Fibroblast of lung (primary cell): ENCODE measurements around the gene EIF4G1.

Source experiments
- EZH2 ChIP-seq: IDR thresholded peaks from 2 replicates; pipeline ENCODE4 v1.5.1; 2012; ENCODE audit warnings: low read length, control low read depth, mild to moderate bottlenecking; ENCODE audit errors: missing control alignments
- TF ChIP-seq, protein P1 (sequence below), 2 donors: IDR thresholded peaks in 1 of 2; conservative IDR thresholded peaks in 1 of 2; 1 replicate in 1 of 2; 2 replicates in 1 of 2; pipeline ENCODE4 v1.5.1; 2011 to 2012; ENCODE audit warnings: low read length in 2 of 2, control low read depth in 1 of 2, inconsistent platforms in 1 of 2, low read depth in 1 of 2, mild to moderate bottlenecking in 1 of 2

DNA sequence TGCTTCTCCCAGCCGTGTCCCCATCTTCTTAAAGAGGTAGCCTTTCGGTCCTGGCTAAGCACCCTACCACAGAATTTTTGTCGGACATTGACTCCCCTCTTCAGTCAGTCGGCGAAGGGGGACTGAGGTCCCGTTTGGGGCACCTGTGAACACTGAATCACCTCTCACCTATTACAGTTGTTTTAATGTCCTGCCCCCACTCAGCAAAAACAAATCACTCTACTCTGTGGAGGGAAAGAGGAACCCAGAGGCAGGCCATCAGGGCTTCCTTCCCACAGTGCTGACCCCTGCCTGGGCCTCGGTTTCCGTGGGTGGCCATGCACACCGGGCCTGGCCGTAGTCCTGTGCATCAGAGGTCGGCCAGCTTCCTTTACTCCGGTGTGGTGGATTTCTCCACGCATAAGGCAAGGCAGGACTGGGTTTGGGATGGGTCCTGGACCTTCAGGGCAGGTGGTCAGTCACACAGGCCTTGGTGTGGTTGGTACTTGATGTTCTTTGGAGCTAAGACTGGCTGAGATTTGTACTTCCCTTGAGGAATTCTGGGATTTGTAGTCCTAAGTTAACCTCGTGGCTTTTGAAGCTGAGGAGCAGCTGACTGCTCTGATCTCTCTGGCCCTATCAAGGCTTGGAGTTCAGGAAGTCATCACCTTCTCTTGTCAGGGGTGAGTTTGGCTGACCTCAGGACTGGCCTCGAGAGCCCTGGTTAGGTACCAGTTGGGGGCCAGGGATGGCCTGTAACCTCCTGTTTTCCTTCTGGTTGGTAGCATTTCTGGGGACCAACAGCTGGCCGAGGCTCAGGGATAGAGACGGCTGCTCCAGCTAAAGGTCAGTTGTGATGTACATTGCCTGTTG is 22.4 kb downstream of the EIF4G1 start:
- TF ChIP-seq, protein P1, sequence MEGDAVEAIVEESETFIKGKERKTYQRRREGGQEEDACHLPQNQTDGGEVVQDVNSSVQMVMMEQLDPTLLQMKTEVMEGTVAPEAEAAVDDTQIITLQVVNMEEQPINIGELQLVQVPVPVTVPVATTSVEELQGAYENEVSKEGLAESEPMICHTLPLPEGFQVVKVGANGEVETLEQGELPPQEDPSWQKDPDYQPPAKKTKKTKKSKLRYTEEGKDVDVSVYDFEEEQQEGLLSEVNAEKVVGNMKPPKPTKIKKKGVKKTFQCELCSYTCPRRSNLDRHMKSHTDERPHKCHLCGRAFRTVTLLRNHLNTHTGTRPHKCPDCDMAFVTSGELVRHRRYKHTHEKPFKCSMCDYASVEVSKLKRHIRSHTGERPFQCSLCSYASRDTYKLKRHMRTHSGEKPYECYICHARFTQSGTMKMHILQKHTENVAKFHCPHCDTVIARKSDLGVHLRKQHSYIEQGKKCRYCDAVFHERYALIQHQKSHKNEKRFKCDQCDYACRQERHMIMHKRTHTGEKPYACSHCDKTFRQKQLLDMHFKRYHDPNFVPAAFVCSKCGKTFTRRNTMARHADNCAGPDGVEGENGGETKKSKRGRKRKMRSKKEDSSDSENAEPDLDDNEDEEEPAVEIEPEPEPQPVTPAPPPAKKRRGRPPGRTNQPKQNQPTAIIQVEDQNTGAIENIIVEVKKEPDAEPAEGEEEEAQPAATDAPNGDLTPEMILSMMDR (conservative IDR thresholded peaks at IDR 0.05 in 1 of 2, IDR thresholded peaks at IDR 0.05 in 1 of 2; ENCODE audit: low read depth in 1 of 2, low read length in 2 of 2) = no peak
- no peak for TF ChIP-seq EZH2
